Liver (tissue), 9 donors: ENCODE measurements around the gene THSD7B. TPM values are rescaled to one million over a fixed set of nuclear protein-coding genes. Genes with fewer than 3 reads are reported as not detected.

Source experiments
- DNase-seq: peaks from one replicate; pipeline ENCODE4 v3.0.0-alpha.2; 2017; ENCODE audit warnings: low spot score
- H3K27ac ChIP-seq, 2 donors: one replicate each; pipeline ENCODE4 v1.7.0; 2013; ENCODE audit warnings: inconsistent platforms in 2 of 2, low read length in 2 of 2, control low read depth in 1 of 2, low read depth in 1 of 2, mild to moderate bottlenecking in 1 of 2
- H3K27me3 ChIP-seq, 4 donors: one replicate each; pipeline versions ENCODE4 v1.6.1 to v1.7.0; 2013; ENCODE audit warnings: low read length in 3 of 4, inconsistent platforms in 1 of 4, mild to moderate bottlenecking in 1 of 4, moderate library complexity in 1 of 4; ENCODE audit not compliant: control insufficient read depth in 4 of 4, insufficient read depth in 4 of 4
- H3K36me3 ChIP-seq, 4 donors: one replicate each; pipeline versions ENCODE4 v1.6.1 to v1.7.0; 2013; ENCODE audit warnings: low read length in 3 of 4, mild to moderate bottlenecking in 3 of 4, low read depth in 1 of 4, moderate library complexity in 1 of 4; ENCODE audit not compliant: control insufficient read depth in 4 of 4, insufficient read depth in 3 of 4
- H3K4me1 ChIP-seq, 4 donors: one replicate each; pipeline versions ENCODE4 v1.6.1 to v1.7.0; 2013; ENCODE audit warnings: low read length in 3 of 4, mild to moderate bottlenecking in 3 of 4, moderate library complexity in 1 of 4; ENCODE audit not compliant: control insufficient read depth in 4 of 4, insufficient read depth in 4 of 4
- H3K4me3 ChIP-seq, 3 donors: one replicate each; pipeline versions ENCODE4 v1.6.1 to v1.7.0; 2013; ENCODE audit warnings: low read length in 3 of 3, control low read depth in 1 of 3, low read depth in 1 of 3, mild to moderate bottlenecking in 1 of 3
- H3K9ac ChIP-seq, 2 donors: one replicate each; pipeline ENCODE4 v1.7.0; 2013; ENCODE audit warnings: low read length in 2 of 2, mild to moderate bottlenecking in 2 of 2, moderate library complexity in 2 of 2, control low read depth in 1 of 2, low read depth in 1 of 2
- H3K9me3 ChIP-seq, 4 donors: one replicate each; pipeline versions ENCODE4 v1.6.1 to v1.7.0; 2013; ENCODE audit warnings: low read length in 3 of 4; ENCODE audit not compliant: control insufficient read depth in 4 of 4
- EGR1 ChIP-seq, 2 donors: IDR thresholded peaks; 2 replicates each; pipeline ENCODE4 v1.6.1; 2016 to 2018; ENCODE audit warnings: antibody characterized with exemption in 2 of 2, low read depth in 2 of 2
- FOXA1 ChIP-seq: IDR thresholded peaks from 2 replicates; pipeline ENCODE4 v1.6.1; 2016; ENCODE audit warnings: antibody characterized with exemption
- FOXA2 ChIP-seq: IDR thresholded peaks from 2 replicates; pipeline ENCODE4 v1.6.1; 2016; ENCODE audit warnings: antibody characterized with exemption
- GABPA ChIP-seq, 2 donors: IDR thresholded peaks in 1 of 2; conservative IDR thresholded peaks in 1 of 2; 2 replicates each; pipeline ENCODE4 v1.6.1; 2016; ENCODE audit warnings: antibody characterized with exemption in 2 of 2, mild to moderate bottlenecking in 1 of 2, moderate library complexity in 1 of 2
- HNF4A ChIP-seq, 2 donors: conservative IDR thresholded peaks; 2 replicates each; pipeline ENCODE4 v1.6.1; 2016; ENCODE audit warnings: antibody characterized with exemption in 2 of 2, mild to moderate bottlenecking in 2 of 2
- HNF4G ChIP-seq: IDR thresholded peaks from 2 replicates; pipeline ENCODE4 v1.6.1; 2016; ENCODE audit warnings: antibody characterized with exemption
- JUND ChIP-seq, 2 donors: IDR thresholded peaks; 2 replicates each; pipeline ENCODE4 v1.6.1; 2016; ENCODE audit warnings: antibody characterized with exemption in 2 of 2
- NR2F2 ChIP-seq: IDR thresholded peaks from 2 replicates; pipeline ENCODE4 v1.6.1; 2016; ENCODE audit warnings: antibody characterized with exemption
- RAD21 ChIP-seq, 2 donors: IDR thresholded peaks; 2 replicates each; pipeline ENCODE4 v1.6.1; 2016; ENCODE audit warnings: antibody characterized with exemption in 2 of 2, mild to moderate bottlenecking in 2 of 2
- RXRA ChIP-seq, 2 donors: IDR thresholded peaks; 2 replicates each; pipeline ENCODE4 v1.6.1; 2017 to 2018; ENCODE audit warnings: antibody characterized with exemption in 2 of 2, mild to moderate bottlenecking in 1 of 2
- SP1 ChIP-seq: IDR thresholded peaks from 2 replicates; pipeline ENCODE4 v1.6.1; 2018; ENCODE audit warnings: antibody characterized with exemption, mild to moderate bottlenecking
- TAF1 ChIP-seq: conservative IDR thresholded peaks from 2 replicates; pipeline ENCODE4 v1.6.1; 2016; ENCODE audit warnings: antibody characterized with exemption, mild to moderate bottlenecking
- YY1 ChIP-seq: IDR thresholded peaks from 2 replicates; pipeline ENCODE4 v1.6.1; 2016; ENCODE audit warnings: antibody characterized with exemption, mild to moderate bottlenecking
- WGBS: extraction: QIAGEN DNeasy Blood & Tissue Kit; methylation state at CpG from one replicate; pipeline ENCODE4 v1.1.7; 2013; 5-methylcytosine and 5-hydroxymethylcytosine counted together
- polyA plus RNA-seq, 2 donors: library from polyadenylated mRNA; stranded (reverse) in 1 of 2; unstranded in 1 of 2; fragments of 200-250 nt in 1 of 2; fragments of >200 nt in 1 of 2; fragmentation: Nextera tagmentation in 1 of 2; extraction: Ambion mirVana in 1 of 2; gene quantifications; one replicate each; pipeline versions ENCODE4 v1.2.1 to v1.2.3, GENCODE V29; 2013 to 2015
- total RNA-seq, 2 donors: library from RNA; depleted of rRNA; stranded (reverse); fragments of >200 nt; gene quantifications; one replicate each; pipeline ENCODE4 v1.2.3, GENCODE V29; 2014
- TF ChIP-seq, protein P1 (sequence below): IDR thresholded peaks from 2 replicates; pipeline ENCODE4 v1.6.1; 2016; ENCODE audit warnings: antibody characterized with exemption
- TF ChIP-seq, protein P2 (sequence below): IDR thresholded peaks from 2 replicates; pipeline ENCODE4 v1.6.1; 2016; ENCODE audit warnings: antibody characterized with exemption
- TF ChIP-seq, protein P3 (sequence below): IDR thresholded peaks from 2 replicates; pipeline ENCODE4 v1.6.1; 2016; ENCODE audit warnings: antibody characterized with exemption
- TF ChIP-seq, protein P4 (sequence below): fragments of 150-350 bp; IDR thresholded peaks from 2 replicates; pipeline ENCODE4 v1.5.1; 2017; ENCODE audit warnings: improper control_type of control experiment, low read depth, low read length; ENCODE audit not compliant: missing input control
- TF ChIP-seq, protein P5 (sequence below): IDR thresholded peaks from 2 replicates; pipeline ENCODE4 v1.6.1; 2016; ENCODE audit warnings: antibody characterized with exemption, mild to moderate bottlenecking
- donor health status: healthy.
- donor health status: healthy.
- donor health status: healthy.
- donor health status: healthy.
- donor health status: healthy.

THSD7B gene
- total and polyA plus RNA-seq, 4 donors = 0.01 to 0.75 (median 0.42) TPM; not detected in 1

DNA sequence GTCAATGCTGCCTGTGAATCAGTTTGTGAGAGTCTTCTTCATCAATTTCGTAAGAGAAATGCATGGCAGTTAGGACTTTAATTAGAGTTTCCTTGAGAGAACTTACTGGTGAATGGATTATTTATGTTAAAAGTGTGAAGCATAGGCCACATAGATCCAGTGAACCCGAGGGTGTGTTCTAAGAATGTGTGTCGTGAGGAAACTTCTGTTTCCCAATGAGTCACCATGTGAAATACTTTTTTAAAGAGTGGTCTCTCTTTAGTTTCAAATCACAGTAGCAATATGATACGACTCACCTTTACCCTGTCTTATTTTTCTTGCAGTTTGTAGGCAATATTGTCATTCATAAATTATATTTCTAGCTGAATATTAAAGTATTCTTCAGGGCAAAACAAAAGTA, 18.5 kb downstream of the THSD7B start:
- WGBS = 49% methylated on average over 4 of the region's 4 CpGs
- H3K36me3 ChIP-seq = no peaks in the 10 kb centered on the region
- DNase-seq = no peak
- no peak overlapping the region for H3K27ac ChIP-seq
- H3K27me3 ChIP-seq = peaks cover 0 to 4% (median 0%) of the 10 kb centered on the region in 4 donors
- TF ChIP-seq NR2F2 (no peak), HNF4A (conservative IDR thresholded peaks at IDR 0.05) (no peak), RXRA (IDR thresholded peaks at IDR 0.05) (no peak), FOXA1 (no peak), EGR1 (IDR thresholded peaks at IDR 0.05; ENCODE audit: low read depth in 2 of 2) (no peak), FOXA2 (no peak), GABPA (IDR thresholded peaks at IDR 0.05 in 1 of 2, conservative IDR thresholded peaks at IDR 0.05 in 1 of 2) (no peak), RAD21 (IDR thresholded peaks at IDR 0.05) (no peak), YY1 (no peak), HNF4G (no peak), JUND (IDR thresholded peaks at IDR 0.05) (no peak)
- TF ChIP-seq, protein P1, sequence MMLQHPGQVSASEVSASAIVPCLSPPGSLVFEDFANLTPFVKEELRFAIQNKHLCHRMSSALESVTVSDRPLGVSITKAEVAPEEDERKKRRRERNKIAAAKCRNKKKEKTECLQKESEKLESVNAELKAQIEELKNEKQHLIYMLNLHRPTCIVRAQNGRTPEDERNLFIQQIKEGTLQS = no peak
- TF ChIP-seq, protein P2, sequence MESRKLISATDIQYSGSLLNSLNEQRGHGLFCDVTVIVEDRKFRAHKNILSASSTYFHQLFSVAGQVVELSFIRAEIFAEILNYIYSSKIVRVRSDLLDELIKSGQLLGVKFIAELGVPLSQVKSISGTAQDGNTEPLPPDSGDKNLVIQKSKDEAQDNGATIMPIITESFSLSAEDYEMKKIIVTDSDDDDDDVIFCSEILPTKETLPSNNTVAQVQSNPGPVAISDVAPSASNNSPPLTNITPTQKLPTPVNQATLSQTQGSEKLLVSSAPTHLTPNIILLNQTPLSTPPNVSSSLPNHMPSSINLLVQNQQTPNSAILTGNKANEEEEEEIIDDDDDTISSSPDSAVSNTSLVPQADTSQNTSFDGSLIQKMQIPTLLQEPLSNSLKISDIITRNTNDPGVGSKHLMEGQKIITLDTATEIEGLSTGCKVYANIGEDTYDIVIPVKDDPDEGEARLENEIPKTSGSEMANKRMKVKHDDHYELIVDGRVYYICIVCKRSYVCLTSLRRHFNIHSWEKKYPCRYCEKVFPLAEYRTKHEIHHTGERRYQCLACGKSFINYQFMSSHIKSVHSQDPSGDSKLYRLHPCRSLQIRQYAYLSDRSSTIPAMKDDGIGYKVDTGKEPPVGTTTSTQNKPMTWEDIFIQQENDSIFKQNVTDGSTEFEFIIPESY = no peak
- TF ChIP-seq, protein P3, sequence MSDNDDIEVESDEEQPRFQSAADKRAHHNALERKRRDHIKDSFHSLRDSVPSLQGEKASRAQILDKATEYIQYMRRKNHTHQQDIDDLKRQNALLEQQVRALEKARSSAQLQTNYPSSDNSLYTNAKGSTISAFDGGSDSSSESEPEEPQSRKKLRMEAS = no peak
- TF ChIP-seq, protein P4, sequence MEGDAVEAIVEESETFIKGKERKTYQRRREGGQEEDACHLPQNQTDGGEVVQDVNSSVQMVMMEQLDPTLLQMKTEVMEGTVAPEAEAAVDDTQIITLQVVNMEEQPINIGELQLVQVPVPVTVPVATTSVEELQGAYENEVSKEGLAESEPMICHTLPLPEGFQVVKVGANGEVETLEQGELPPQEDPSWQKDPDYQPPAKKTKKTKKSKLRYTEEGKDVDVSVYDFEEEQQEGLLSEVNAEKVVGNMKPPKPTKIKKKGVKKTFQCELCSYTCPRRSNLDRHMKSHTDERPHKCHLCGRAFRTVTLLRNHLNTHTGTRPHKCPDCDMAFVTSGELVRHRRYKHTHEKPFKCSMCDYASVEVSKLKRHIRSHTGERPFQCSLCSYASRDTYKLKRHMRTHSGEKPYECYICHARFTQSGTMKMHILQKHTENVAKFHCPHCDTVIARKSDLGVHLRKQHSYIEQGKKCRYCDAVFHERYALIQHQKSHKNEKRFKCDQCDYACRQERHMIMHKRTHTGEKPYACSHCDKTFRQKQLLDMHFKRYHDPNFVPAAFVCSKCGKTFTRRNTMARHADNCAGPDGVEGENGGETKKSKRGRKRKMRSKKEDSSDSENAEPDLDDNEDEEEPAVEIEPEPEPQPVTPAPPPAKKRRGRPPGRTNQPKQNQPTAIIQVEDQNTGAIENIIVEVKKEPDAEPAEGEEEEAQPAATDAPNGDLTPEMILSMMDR = no peak
- TF ChIP-seq, protein P5, sequence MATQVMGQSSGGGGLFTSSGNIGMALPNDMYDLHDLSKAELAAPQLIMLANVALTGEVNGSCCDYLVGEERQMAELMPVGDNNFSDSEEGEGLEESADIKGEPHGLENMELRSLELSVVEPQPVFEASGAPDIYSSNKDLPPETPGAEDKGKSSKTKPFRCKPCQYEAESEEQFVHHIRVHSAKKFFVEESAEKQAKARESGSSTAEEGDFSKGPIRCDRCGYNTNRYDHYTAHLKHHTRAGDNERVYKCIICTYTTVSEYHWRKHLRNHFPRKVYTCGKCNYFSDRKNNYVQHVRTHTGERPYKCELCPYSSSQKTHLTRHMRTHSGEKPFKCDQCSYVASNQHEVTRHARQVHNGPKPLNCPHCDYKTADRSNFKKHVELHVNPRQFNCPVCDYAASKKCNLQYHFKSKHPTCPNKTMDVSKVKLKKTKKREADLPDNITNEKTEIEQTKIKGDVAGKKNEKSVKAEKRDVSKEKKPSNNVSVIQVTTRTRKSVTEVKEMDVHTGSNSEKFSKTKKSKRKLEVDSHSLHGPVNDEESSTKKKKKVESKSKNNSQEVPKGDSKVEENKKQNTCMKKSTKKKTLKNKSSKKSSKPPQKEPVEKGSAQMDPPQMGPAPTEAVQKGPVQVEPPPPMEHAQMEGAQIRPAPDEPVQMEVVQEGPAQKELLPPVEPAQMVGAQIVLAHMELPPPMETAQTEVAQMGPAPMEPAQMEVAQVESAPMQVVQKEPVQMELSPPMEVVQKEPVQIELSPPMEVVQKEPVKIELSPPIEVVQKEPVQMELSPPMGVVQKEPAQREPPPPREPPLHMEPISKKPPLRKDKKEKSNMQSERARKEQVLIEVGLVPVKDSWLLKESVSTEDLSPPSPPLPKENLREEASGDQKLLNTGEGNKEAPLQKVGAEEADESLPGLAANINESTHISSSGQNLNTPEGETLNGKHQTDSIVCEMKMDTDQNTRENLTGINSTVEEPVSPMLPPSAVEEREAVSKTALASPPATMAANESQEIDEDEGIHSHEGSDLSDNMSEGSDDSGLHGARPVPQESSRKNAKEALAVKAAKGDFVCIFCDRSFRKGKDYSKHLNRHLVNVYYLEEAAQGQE = no peak
- no peaks in the 10 kb centered on the region for H3K9me3 ChIP-seq
- H3K9ac ChIP-seq = no peak overlapping the region
- no peaks in the 10 kb centered on the region for H3K4me1 ChIP-seq
- H3K4me3 ChIP-seq = no peak overlapping the region

DNA sequence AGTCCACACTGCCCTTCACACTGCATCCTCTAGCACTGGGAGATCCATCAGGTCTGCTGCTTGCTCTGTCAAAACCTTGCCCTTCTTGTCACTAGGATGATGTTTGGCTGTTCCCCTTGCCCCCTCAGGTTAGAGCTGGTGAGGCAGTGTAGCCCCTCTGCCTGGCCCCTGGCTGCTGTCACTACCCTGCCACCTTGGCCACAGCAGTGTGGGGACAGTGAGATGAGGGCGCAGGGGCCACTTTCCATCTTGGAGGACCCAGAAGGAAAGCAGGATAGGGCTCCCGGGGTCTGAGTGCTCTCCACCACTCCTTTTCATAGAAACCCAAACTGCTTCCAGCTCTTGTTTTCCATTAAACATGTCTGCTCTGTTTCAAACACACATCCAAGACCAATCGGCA, 19.9 kb downstream of the THSD7B start:
- Histone ChIP-seq H3K27ac (no peak overlapping the region), H3K36me3 (no peaks in the 10 kb centered on the region), H3K9me3 (no peaks in the 10 kb centered on the region), H3K4me3 (no peak overlapping the region), H3K27me3 (peaks cover 0 to 4% (median 0%) of the 10 kb centered on the region in 4 donors), H3K9ac (no peak overlapping the region), H3K4me1 (no peaks in the 10 kb centered on the region)
- 75% methylated on average over 3 of the region's 3 CpGs for WGBS
- no peak for DNase-seq
- no peak for TF ChIP-seq YY1
- TF ChIP-seq TAF1 = no peak
- no peak for TF ChIP-seq HNF4A (conservative IDR thresholded peaks at IDR 0.05)
- TF ChIP-seq, protein P5 = no peak
- no peak for TF ChIP-seq SP1
- no peak for TF ChIP-seq RXRA (IDR thresholded peaks at IDR 0.05)
- no peak for TF ChIP-seq FOXA1
- no peak for TF ChIP-seq RAD21 (IDR thresholded peaks at IDR 0.05)
- TF ChIP-seq EGR1 (IDR thresholded peaks at IDR 0.05; ENCODE audit: low read depth in 2 of 2) = no peak
- TF ChIP-seq GABPA (IDR thresholded peaks at IDR 0.05 in 1 of 2, conservative IDR thresholded peaks at IDR 0.05 in 1 of 2) = no peak
- TF ChIP-seq FOXA2 = no peak
- no peak for TF ChIP-seq NR2F2
- TF ChIP-seq, protein P1 = no peak
- no peak for TF ChIP-seq HNF4G
